Activated gamma-delta T cell treated with Interleukin-2 at 50 U/mL for 16 hours (primary cell): ENCODE data around the gene TMC7.
"Not testable (repeated sequence)": the region's sequence is repeated elsewhere in the genome, so short reads cannot be mapped to it uniquely, and the experiment has no call there.

Source experiments
- DNase-seq: peaks from one replicate; pipeline ENCODE4 v3.0.0-alpha.2; 2020

The TMC7 gene

DNA sequence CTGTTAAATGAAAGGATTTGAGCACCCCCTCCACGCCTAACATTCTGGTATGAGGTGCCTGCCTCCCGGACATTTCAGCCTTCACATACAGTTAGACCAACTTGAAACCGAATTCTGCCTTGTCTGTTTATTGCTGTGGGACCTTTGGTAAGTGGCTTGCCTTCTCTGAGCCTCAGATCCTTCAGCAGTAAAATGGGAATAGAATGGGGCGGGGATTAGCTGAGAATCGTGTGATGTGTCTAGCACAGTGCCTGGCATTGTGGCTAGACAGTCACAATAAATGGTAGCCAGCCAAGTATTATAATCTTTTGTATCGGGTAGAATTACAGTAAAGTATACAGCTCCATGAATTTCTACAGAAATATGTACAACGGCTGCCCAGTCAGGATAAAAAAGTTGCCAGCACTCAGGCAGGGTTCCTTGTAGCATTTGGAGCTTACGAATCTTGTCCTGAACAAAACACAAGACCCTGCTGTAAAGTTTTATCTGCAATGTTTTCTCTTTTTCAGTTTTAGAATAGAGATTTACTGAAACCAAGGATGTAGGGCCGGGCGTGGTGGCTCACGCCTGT, 786 bp downstream of the TMC7 start:
- DNase-seq = no peak

DNA sequence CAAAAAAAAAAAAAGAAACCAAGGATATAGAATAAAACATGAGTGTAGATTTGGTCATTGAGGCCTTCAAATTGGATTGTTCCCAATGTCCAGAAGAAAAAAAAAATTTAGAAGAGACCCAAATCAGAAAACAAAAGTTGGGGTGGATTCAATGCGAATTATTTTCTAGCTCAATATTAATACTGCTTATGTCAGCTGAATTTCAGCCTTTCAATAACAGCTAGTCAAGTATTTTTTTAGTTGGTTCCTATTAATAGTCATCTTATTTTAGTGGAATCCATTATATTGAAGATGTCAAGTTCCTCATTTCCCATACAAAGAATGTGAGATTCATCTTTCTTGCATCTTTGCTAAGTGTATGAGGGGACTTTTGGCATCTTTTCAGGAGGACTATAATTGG, 1.5 kb downstream of the TMC7 start:
- not testable (repeated sequence) for DNase-seq

DNA sequence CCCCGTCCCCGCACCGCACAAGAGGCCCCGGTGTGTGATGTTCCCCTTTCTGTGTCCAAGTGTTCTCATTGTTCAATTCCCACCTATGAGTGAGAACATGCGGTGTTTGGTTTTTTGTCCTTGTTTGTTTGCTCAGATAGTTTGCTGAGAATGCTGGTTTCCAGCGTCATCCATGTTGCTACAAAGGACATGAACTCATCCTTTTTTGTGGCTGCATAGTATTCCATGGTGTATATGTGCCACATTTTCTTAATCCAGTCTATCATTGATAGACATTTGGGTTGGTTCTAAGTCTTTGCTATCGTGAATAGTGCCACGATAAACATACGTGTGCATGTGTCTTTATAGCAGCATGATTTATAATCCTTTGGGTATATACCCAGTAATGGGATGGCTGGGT, 8.0 kb downstream of the TMC7 start:
- DNase-seq = not testable (repeated sequence)

DNA sequence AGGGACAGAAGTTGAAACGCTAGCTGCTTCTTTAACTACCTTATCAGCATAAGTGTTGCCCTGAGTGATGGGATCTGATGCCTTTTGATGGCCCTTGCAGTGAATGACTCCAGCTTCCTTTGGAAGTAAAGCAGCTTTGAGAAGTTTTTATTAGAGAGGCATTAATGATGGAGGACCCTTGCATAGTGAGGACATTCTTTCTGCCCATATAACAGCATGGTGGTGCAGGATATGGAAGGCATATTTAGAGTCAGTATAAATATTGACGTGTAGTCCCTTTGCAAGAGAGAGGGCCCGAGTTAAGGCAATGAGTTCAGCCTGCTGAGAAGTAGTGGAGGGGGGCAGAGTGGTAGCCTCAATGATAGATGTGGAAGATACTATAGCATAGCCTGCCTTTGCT, 9.8 kb downstream of the TMC7 start:
- DNase-seq = not testable (repeated sequence)

DNA sequence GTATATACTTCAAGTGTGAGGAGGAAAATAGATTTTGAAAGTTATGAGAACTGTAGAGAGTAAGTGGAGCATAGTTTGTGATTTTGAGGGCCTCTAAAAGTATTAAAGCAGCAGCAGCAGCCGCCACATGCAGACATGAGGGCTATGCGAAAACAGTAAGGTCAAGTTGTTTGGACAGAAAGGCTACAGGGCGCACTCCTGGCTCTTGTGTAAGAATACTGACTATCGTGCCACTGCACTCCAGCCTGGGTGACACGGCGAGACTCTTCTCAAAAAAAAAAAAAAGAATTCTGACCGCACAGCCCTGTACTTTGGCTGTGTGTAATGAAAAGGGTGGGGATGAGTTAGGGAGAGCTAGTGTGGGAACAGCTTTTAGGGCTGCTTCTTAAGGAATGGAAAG, 10.4 kb downstream of the TMC7 start:
- not testable (repeated sequence) for DNase-seq

DNA sequence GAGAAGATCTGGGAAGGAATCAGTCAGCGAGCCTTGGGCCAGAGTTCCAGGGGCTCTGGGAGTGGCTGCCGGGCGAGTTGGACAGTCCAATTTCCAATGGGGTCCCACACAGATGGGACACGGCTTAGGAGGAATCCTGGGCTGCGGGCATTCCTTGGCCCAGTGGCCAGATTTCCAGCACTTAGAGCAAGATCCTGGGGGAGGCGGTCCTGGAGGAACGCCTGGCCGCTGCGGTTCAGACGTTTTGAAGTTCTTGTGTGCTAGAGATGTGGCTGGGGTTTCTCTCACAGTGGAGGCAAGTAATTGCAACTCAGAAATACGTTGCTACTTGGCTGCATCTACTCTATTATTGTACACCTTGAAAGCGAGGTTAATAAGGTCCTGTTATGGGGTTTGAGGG, 11.7 kb downstream of the TMC7 start:
- DNase-seq = not testable (repeated sequence)

DNA sequence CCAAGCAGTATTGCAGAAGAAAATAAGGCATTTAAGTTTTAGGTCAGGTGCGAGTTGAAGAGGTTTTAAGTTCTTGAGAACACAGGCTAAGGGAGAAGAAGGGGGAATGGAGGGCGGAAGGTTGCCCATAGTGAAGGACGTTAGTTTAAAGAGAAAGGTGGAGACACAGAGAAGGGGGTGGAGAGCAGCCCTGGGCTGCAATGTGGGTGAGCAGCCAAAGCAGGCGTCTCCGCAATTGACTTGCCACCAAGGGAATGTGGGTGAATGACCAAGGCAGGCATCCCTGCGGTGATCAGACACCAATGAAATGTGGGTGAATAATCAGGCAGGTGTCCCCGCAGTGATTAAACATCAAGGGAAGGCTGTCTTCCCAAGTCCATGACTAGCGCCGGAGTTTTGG, 12.8 kb downstream of the TMC7 start:
- DNase-seq = not testable (repeated sequence)

DNA sequence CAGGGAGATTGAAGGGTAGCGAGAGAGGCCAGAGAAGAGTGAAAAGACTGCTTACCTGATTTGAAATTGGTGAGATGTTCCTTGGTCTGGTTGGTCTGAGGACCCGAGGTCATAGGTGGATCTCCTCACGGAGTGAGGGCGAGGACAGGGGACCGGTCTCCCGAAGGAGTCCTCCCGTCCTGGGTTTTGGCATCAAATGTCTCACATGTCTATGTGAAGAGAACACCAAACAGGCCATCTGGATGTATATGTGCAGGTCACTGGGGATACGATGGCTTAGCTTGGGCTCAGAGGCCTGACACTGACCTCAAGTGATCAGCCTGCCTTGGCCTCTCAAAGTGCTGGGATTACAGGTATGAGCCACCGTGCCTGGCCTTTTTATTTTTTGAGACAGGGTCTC, 13.3 kb downstream of the TMC7 start:
- not testable (repeated sequence) for DNase-seq

DNA sequence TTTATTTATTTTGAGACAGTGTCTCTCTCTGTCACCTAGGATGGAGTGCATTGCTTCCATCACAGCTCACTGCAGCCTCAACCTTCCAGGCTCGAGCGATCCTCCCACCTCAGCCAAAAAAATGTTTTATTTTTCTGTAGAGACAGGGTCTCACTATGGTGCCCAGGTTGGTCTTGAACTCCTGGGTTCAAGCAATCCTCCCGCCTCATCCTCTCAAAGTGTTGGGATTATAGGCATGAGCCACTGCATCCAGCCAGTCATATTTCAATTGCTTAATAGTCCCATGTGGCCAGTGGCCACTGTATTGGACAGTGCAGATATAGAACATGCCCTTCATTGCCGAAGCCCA, 15.3 kb downstream of the TMC7 start:
- no peak for DNase-seq

DNA sequence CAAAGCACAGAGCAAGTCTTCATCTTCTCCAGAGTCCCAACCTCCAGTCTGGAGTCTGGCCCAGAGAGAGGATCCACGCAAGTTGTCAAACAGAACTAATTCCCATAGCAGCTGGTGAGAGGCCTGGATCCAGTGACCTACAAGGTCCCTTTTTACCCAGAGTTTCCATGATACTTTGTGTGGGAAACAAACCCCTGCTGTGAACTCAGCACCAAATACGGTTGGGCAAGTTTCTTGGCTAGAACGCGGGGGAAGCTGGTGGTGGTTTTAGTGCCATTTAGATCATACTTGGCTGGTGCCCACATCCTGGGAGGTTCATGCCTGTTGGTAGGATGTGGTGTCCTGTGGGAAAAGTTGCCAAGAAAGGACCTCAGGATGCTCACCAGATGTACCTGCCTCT, 18.1 kb downstream of the TMC7 start:
- DNase-seq = no peak

DNA sequence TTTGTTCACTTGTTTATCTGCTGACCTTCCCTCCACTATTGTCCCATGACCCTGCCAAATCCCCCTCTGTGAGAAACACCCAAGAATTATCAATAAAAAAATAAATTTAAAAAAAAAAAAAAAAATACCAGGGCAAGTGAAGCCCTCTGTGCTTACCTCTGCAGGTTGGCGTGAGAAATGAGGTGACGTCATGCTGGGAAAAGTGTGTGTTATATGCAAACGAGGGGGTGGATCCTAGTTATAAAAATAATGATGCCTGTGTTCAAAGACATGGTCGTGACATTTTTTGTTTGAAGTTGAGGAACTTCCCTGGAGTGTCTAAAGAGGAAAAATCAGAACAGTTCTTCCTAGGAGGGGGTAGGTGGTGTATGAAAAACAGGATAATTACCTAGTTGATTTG, 20.2 kb downstream of the TMC7 start:
- no peak for DNase-seq

DNA sequence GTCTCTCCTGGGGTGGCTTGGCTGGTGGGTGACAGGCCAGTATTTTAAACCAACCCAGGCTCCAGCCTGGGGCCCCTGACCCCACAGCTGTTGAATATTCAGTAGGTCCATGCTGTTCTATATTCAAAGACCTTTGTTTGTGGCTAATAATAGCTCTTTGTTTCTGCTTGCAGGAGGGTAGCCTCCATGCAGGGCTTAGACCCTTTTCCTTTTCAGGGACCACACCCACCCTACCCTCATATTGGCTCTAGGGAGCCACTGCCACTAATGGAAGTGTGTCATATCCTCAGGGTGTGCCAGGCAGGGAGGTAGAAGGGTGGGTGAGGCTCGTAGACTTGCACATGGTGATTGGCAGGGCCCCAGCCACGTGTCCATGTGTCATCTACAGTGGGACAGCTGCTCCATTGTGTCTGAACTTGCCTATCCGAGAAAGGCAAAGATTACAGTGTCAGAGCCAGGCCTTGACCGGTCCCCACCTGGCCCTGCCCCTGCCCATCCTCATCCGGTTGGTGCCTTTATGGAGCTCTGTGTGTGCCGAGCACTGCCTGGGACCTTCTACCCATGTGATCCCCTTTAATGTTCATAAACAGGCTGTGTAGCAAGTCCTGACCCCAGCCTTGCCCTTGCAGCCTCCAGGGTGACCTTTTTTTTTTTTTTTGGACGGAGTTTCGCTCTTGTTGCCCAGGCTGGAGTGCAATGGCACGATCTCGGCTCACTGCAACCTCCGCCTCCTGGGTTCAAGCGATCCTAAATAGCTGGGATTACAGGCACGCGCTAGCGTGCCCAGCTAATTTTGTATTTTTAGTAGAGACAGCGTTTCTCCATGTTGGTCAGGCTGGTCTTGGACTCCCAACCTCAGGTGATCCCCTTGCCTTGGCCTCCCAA, 22.1 kb downstream of the TMC7 start:
- no peak for DNase-seq

DNA sequence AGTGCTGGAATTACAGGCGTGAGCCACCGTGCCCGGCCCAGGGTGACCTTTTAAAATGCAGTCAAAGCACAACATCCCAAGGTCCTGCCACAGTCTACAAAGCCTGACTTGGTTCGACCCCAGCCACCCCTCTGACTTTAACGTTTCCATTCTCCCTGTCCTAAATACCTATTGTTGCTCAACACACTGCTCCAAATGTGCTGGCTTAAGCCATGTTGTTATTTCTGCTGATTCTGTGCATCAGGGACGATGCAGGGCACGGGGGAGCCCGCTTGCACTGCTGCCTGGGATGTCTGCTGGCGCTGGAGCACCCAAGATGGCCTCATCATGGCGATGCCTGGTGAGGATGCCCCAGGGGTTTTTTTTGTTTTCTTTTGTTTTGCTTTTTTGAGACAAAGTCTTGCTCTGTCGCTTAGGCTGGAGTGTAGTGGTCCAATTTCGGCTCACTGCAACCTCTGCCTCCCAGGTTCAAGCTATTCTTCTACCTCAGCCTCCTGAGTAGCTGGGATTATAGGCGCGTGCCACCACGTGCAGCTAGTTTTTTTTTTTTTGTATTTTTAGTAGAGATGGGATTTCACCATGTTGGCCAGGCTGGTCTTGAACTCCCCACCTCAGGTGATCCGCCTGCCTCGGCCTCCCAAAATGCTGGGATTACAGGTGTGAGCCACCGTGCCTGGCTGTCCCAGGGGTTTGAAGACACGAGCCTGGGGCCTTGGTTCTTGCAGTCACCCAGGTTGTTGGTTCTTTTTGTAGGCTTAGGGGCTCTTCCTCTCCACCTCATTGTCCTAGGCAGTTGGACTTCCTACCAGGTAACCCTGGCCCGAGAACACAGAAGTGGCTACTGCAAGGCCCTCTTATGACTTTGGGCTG, 22.9 kb downstream of the TMC7 start:
- DNase-seq = no peak

DNA sequence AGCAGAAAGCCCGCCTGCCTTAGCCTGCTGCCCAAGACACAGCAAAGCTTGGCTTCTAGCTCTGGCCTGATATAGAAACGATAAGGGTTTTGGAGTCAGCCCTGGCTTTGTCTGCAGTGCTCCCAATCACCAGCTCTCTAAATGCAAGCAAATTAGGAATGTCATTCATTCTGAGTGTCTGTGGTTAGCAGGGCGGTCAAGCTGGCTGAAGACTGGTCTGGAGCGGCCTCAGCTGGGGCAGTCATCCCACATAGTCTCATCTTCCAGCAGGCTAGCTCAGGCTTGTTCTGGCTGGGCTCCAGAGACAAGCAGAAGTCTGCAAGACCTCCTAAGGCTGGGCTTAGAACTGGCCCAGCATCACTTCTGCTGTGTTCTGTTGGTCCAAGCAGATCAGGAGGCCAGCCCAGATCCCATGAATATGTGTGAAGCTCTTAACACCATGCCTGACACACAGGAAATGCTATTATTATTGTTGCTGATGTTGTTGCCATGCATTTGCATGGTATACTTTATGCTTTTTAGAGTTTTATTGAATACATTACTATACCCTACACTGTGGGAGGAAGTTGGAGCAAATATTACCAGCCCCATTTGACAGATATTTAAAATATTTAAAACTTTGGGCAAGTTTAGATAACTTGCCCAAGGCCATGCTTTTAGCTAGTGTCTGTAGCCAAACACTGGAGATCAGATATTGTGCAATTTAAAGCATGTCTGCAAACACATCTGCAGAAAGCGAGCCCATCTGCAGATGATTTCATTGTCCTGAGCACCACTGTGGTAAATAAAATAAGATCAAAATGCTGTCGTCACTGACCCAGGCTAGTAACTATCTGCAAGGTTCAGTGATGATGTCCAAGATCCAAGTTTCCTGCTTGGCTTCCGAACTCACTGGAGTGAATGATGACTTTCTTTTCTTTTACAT, 24.8 kb downstream of the TMC7 start:
- no peak for DNase-seq

DNA sequence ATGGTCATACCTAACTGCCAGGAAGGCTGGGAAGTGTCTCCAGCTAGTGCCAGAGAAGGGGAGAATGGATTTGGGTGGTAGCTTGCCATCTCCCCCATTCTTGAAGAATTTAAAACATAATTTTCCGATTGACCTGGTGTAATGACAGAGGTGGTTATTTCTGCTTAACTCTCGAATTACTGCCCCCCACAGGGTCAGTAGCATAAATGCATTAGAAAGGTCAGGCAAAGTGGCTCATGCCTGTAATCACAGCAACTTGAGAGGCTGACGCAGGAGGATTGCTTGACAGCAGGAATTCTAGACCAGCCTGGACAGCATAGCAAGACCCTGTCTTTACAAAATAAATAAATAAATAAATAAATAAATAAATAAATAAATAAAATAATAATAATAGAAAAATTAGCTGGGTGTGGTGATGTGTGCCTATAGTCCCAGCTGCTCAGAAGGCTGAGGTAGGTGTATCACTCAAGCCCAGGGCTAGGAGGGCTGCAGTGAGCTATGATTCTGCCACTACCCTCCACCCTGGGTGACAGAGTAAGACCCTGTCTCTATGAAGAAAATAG, 27.5 kb downstream of the TMC7 start:
- DNase-seq = no peak

DNA sequence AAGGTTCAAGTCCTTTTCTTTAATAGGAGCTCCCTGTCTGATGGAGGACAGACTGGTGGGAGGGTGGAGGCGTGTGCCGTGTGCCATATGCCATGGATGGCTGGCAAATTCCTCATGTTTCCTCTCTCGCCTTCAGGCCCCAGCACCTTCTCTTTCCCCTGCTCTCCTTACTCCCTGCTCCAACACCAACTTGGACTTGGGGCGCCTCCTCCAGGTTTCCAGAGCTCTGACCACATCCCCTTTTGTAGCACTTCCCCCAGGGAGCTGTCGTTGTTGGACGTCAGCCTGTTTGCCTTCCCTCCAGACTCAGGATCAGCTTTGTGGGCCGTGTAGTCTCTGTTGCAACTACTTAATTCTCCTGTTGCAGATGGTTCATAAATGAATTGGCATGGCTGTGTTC, 30.7 kb downstream of the TMC7 start:
- DNase-seq = no peak

DNA sequence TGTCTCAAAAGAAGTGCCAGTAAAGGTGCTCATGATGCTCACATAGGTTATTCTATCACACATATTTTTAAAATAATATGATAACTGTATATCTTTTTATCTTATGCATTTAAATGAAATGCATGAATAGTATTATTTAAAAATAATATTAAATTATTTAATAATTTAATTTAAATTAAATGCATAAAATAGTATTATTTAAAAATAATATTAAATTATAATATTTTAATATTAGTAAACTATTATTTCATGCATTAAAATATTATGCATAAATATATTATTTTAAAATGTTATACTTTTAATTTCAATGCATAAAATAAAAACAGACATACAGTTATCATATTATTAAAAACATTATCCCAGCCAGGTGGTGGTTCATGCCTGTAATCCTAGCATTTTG, 33.4 kb downstream of the TMC7 start:
- DNase-seq = no peak

DNA sequence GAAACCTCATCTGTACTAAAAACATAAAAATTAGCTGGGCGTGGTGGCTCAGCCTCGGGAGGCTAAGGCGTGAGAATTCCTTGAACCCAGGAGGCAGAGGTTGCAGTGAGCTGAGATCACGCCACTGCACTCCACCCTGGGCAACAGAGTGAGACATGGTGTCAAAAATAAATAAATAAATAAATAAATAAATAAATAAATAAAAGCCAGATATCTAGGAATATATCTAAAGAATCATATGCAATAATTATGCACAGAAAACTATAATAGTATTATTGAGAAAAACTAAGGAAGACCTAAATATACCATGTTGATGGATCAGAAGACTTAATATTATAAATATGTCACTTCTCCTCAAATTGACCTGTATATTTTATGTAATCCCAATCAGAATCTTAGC, 37.0 kb downstream of the TMC7 start:
- DNase-seq = no peak

DNA sequence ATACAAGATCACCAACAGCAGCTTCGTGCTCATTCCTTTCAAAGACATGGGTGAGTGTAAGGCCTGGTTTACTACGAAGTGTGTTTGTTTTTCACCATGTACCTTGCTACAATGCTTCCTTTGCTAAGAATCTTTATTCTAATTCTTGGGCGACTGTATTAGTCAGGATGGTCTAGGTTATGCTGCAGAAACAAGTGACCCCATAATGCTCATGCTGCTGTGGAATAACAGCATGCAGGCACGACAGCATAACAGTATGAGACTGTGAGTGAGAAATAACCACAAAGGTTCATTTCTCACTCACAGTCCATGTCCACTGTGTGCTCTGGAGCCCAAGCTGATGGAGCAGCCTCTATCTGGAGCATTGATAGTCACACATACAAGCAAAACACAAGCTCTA, 38.0 kb downstream of the TMC7 start:
- no peak for DNase-seq

DNA sequence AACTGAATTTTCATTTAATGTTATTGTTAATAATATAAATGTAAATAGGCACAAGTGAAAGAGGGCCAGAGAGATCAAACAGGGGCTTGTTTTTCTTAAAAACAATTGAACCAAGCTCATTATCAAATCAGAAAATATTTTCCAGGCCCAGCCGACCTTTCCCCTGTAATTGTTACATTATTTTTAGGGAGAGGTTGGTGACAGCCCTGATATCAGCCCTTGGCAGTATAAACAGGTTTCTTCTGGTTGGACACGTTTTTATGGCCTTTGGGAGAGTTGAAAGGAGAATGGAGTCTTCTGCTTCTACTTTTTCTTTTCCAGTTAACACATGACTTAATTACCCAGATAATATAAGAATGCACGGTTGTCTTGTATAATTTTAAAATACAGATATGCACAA, 43.7 kb downstream of the TMC7 start:
- DNase-seq = no peak

DNA sequence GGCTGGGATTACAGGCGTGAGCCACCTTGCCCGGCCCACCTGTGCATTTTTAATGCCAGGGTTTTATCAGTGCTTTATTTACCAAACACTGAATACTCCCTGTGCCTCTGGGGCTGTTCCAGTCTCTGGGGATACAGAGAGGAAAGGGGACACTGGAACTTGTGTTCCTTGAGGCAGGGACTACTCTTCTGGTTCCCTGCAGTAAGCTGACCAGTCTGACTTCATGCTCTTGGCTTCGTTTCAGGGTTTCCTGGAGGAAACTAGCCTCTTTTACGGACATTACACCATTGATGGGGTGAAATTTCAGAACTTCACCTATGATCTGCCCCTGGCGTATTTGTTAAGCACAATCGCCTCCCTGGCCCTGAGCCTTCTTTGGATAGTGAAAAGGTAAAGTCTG, 46.2 kb downstream of the TMC7 start:
- DNase-seq = no peak

DNA sequence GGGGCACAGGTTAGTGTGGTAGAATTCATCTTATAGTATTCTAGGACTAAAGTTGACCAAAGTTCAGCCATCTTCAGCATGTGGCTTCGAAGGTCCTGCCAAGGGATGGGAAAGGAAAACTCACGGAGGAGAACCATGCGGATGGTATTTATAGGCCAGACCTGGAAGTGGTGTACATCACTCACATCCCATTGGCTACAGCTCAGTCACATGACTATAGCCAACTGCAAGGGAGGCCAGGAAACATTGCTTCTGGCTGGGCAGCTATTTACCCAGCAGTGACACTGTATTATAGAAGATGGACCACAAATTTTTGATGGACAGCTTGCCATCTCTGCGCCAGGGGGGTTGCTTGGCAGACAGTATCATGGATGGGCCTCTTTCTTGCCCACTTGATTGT, 48.0 kb downstream of the TMC7 start:
- no peak for DNase-seq
